Astrocyte (in vitro differentiated cells and primary cell): ENCODE data around the gene KLHL10. TPM values are rescaled to one million over a fixed set of nuclear protein-coding genes. Genes with fewer than 3 reads are reported as not detected.

ENCODE experiments used
- DNase-seq: peaks from one replicate; pipeline ENCODE4 v3.0.0-alpha.2; 2010; ENCODE audit warnings: low read depth
- FAIRE-seq: peaks from 2 replicates; lab custom pipeline; 2011; peaks lifted over from hg19 to GRCh38; lab: Jason Lieb, UNC
- H2AFZ ChIP-seq: 2 replicates; pipeline ENCODE4 v1.6.0; 2012; ENCODE audit warnings: low read depth, low read length, inconsistent platforms
- H3K27ac ChIP-seq: 2 replicates; pipeline ENCODE4 v1.5.1; 2011; ENCODE audit warnings: low read depth, low read length, inconsistent platforms
- H3K27me3 ChIP-seq: 2 replicates; pipeline ENCODE4 v1.6.0; 2011; ENCODE audit warnings: low read length, inconsistent platforms; ENCODE audit not compliant: insufficient read depth
- H3K36me3 ChIP-seq: 2 replicates; pipeline ENCODE4 v1.5.1; 2011; ENCODE audit warnings: low read length, inconsistent platforms; ENCODE audit not compliant: insufficient read depth
- H3K4me1 ChIP-seq: 2 replicates; pipeline ENCODE4 v1.5.1; 2011; ENCODE audit warnings: low read length, inconsistent platforms; ENCODE audit not compliant: insufficient read depth
- H3K4me2 ChIP-seq: 2 replicates; pipeline ENCODE4 v1.6.0; 2012; ENCODE audit warnings: low read length, inconsistent platforms
- H3K4me3 ChIP-seq: 2 replicates; pipeline ENCODE4 v1.5.1; 2011; ENCODE audit warnings: low read depth, mild to moderate bottlenecking, low read length, inconsistent platforms; ENCODE audit not compliant: insufficient read depth
- H3K79me2 ChIP-seq: 2 replicates; pipeline ENCODE4 v1.6.0; 2012; ENCODE audit warnings: mild to moderate bottlenecking, low read length, inconsistent platforms; ENCODE audit not compliant: insufficient read depth
- H3K9ac ChIP-seq: 2 replicates; pipeline ENCODE4 v1.6.0; 2012; ENCODE audit warnings: mild to moderate bottlenecking, low read length, inconsistent platforms
- H3K9me3 ChIP-seq: 2 replicates; pipeline ENCODE4 v1.5.1; 2012; ENCODE audit warnings: low read depth, mild to moderate bottlenecking, low read length, inconsistent platforms; ENCODE audit not compliant: insufficient read depth
- H4K20me1 ChIP-seq: 2 replicates; pipeline ENCODE4 v1.6.0; 2012; ENCODE audit warnings: low read length, inconsistent platforms; ENCODE audit not compliant: insufficient read depth
- H3K27ac Mint-ChIP-seq: one replicate; pipeline ENCODE4 v1.8.0; 2021; ENCODE audit warnings: mild to moderate bottlenecking, mixed read lengths; ENCODE audit not compliant: unreplicated experiment
- H3K27me3 Mint-ChIP-seq: one replicate; pipeline ENCODE4 v1.8.0; 2021; ENCODE audit warnings: low read depth, mixed read lengths; ENCODE audit not compliant: unreplicated experiment
- H3K36me3 Mint-ChIP-seq: one replicate; pipeline ENCODE4 v1.8.0; 2021; ENCODE audit warnings: low read depth, mixed read lengths; ENCODE audit not compliant: unreplicated experiment
- H3K4me1 Mint-ChIP-seq: one replicate; pipeline ENCODE4 v1.8.0; 2021; ENCODE audit warnings: low read depth, mixed read lengths; ENCODE audit not compliant: unreplicated experiment
- H3K4me3 Mint-ChIP-seq: one replicate; pipeline ENCODE4 v1.8.0; 2021; ENCODE audit warnings: mild to moderate bottlenecking, moderate library complexity, mixed read lengths; ENCODE audit not compliant: unreplicated experiment
- H3K9me3 Mint-ChIP-seq: one replicate; pipeline ENCODE4 v1.8.0; 2021; ENCODE audit warnings: mild to moderate bottlenecking, mixed read lengths; ENCODE audit not compliant: unreplicated experiment
- EZH2 ChIP-seq: IDR thresholded peaks from 2 replicates; pipeline ENCODE4 v1.6.1; 2012; ENCODE audit warnings: mild to moderate bottlenecking, low read length, inconsistent platforms; ENCODE audit not compliant: insufficient read depth
- total RNA-seq: library from RNA; stranded (reverse); gene quantifications from 2 replicates; pipeline ENCODE4 v1.2.1, GENCODE V29; 2021
- TF ChIP-seq, protein P1 (sequence below): IDR thresholded peaks from 2 replicates; pipeline ENCODE4 v1.5.1; 2011; ENCODE audit warnings: low read depth, mild to moderate bottlenecking, inconsistent platforms, low read length, moderate library complexity; ENCODE audit not compliant: insufficient read depth

The KLHL10 gene
- total RNA-seq, 1 donor from 2014 or later = not detected

- TF ChIP-seq EZH2 = no peak
- TF ChIP-seq, protein P1, sequence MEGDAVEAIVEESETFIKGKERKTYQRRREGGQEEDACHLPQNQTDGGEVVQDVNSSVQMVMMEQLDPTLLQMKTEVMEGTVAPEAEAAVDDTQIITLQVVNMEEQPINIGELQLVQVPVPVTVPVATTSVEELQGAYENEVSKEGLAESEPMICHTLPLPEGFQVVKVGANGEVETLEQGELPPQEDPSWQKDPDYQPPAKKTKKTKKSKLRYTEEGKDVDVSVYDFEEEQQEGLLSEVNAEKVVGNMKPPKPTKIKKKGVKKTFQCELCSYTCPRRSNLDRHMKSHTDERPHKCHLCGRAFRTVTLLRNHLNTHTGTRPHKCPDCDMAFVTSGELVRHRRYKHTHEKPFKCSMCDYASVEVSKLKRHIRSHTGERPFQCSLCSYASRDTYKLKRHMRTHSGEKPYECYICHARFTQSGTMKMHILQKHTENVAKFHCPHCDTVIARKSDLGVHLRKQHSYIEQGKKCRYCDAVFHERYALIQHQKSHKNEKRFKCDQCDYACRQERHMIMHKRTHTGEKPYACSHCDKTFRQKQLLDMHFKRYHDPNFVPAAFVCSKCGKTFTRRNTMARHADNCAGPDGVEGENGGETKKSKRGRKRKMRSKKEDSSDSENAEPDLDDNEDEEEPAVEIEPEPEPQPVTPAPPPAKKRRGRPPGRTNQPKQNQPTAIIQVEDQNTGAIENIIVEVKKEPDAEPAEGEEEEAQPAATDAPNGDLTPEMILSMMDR = no peak
- peaks cover 56% of the 10 kb centered on the region for H4K20me1 ChIP-seq
- H3K9me3 Mint-ChIP-seq = no peaks in the 10 kb centered on the region
- FAIRE-seq = no peak
- H3K4me3 ChIP-seq = no peak overlapping the region
- no peak for DNase-seq
- H3K27me3 Mint-ChIP-seq = no peaks in the 10 kb centered on the region
- H2AFZ ChIP-seq = no peak overlapping the region
- no peak overlapping the region for H3K27ac Mint-ChIP-seq
- H3K36me3 ChIP-seq = peaks cover 61% of the 10 kb centered on the region
- H3K9me3 ChIP-seq = no peaks in the 10 kb centered on the region
- H3K27ac ChIP-seq = no peak overlapping the region
- peaks cover 19% of the 10 kb centered on the region for H3K79me2 ChIP-seq
- H3K27me3 ChIP-seq = no peaks in the 10 kb centered on the region
- H3K9ac ChIP-seq = no peak overlapping the region
- H3K4me1 Mint-ChIP-seq = no peaks in the 10 kb centered on the region
- peaks cover 19% of the 10 kb centered on the region for H3K36me3 Mint-ChIP-seq
- peaks cover 4% of the 10 kb centered on the region for H3K4me1 ChIP-seq
- no peak overlapping the region for H3K4me3 Mint-ChIP-seq
- H3K4me2 ChIP-seq = no peak overlapping the region
Measured at GRCh38 chr17:41868568-41868967, 30.9 kb downstream of the KLHL10 start.

DNA sequence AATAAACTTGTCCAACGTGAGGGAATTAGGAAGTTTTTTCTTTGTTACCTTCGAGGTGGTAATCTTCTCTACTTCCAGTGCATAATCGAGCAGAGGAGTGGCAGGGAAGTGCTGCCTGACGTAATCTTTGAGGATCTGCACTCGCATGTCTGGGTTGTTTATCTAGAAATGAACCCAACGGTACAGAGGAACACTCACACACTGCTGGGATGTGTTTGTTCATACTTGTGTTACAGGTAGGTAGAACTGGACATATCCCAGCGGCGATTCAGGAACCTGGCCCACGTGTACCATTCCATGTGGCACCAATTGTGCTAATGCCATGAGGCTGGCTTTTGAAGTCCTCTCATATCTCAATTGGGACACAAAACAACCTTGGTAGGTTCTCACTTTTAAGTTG lies 31.8 kb downstream of the KLHL10 start:
- DNase-seq (no peak), FAIRE-seq (no peak)
- H3K9ac ChIP-seq = no peak overlapping the region
- peaks cover 65% of the 10 kb centered on the region for H3K36me3 ChIP-seq
- H3K27ac Mint-ChIP-seq = peak overlapping the region; percentile 41
- H3K36me3 Mint-ChIP-seq = peaks cover 23% of the 10 kb centered on the region
- H3K4me3 ChIP-seq = no peak overlapping the region
- H3K4me3 Mint-ChIP-seq = no peak overlapping the region
- no peaks in the 10 kb centered on the region for H3K9me3 Mint-ChIP-seq
- H3K27me3 Mint-ChIP-seq = no peaks in the 10 kb centered on the region
- H3K9me3 ChIP-seq = no peaks in the 10 kb centered on the region
- peaks cover 10% of the 10 kb centered on the region for H3K79me2 ChIP-seq
- H3K4me1 ChIP-seq = no peaks in the 10 kb centered on the region
- no peak overlapping the region for H3K4me2 ChIP-seq
- no peak overlapping the region for H3K27ac ChIP-seq
- no peaks in the 10 kb centered on the region for H3K4me1 Mint-ChIP-seq
- TF ChIP-seq, protein P1 = no peak
- no peak for TF ChIP-seq EZH2
- no peak overlapping the region for H2AFZ ChIP-seq
- H3K27me3 ChIP-seq = no peaks in the 10 kb centered on the region
- H4K20me1 ChIP-seq = peaks cover 55% of the 10 kb centered on the region

GRCh38 chr17:41870097-41870496 lies 32.5 kb downstream of the KLHL10 start:
- Histone ChIP-seq H3K27me3 (no peaks in the 10 kb centered on the region), H3K27ac (no peak overlapping the region), H3K79me2 (peaks cover 4% of the 10 kb centered on the region), H3K9ac (no peak overlapping the region), H3K4me2 (no peak overlapping the region), H3K9me3 (no peaks in the 10 kb centered on the region), H3K36me3 (peaks cover 68% of the 10 kb centered on the region), H2AFZ (no peak overlapping the region), H3K4me3 (no peak overlapping the region), H3K4me1 (no peaks in the 10 kb centered on the region), H4K20me1 (peaks cover 58% of the 10 kb centered on the region)
- DNase-seq (no peak), FAIRE-seq (no peak)
- Mint-ChIP-seq H3K4me1 (no peaks in the 10 kb centered on the region), H3K27me3 (no peaks in the 10 kb centered on the region), H3K27ac (peak overlapping the region; percentile 18), H3K4me3 (no peak overlapping the region), H3K36me3 (peaks cover 23% of the 10 kb centered on the region), H3K9me3 (no peaks in the 10 kb centered on the region)
- TF ChIP-seq EZH2 = no peak
- TF ChIP-seq, protein P1 = no peak
